T-cell (primary cell): Measurements from ENCODE around the gene HSPA2. TPM values are rescaled to one million over a fixed set of nuclear protein-coding genes. Genes with fewer than 3 reads are reported as not detected.

Experiments used
- ATAC-seq, 4 experiments: fragments of 200-7000 bp in 3 of 4; fragments of 150-1000 bp in 1 of 4; cut with Tn5 transposase; replicated peaks in 1 of 4; 1 replicate in 3 of 4; 2 replicates in 1 of 4; pipeline ENCODE4 v1.10.0; 2021; ENCODE audit warnings: moderate library complexity in 3 of 4, mild to moderate bottlenecking in 2 of 4, moderate number of reproducible peaks in 1 of 4
- CTCF ChIA-PET, 2 donors: fragments of 300-600 bp; sonication (Branson Sonifier 250); formaldehyde crosslinking; loops; one replicate each; lab custom pipeline; 2022; ENCODE audit warnings: antibody characterized with exemption in 2 of 2; lab: Charles Lee
- POLR2A ChIA-PET, 2 donors: fragments of 300-600 bp; sonication (Branson Sonifier 250); formaldehyde crosslinking; loops; one replicate each; lab custom pipeline; 2022; ENCODE audit warnings: antibody characterized with exemption in 2 of 2; lab: Charles Lee
- DNase-seq, 35 experiments: peaks; one replicate each; pipeline versions ENCODE4 v3.0.0 to v3.0.0-alpha.2; 2013 to 2023
- H3K27ac ChIP-seq: one replicate; pipeline ENCODE4 v1.5.1; 2013; ENCODE audit warnings: low read length
- H3K27me3 ChIP-seq, 2 experiments: replicated peaks in 1 of 2; 1 replicate in 1 of 2; 2 replicates in 1 of 2; pipeline versions ENCODE4 v1.6.1 to v1.7.0; 2013; ENCODE audit warnings: low read length in 1 of 2, mixed read lengths in 1 of 2; ENCODE audit not compliant: control insufficient read depth in 2 of 2, insufficient read depth in 2 of 2; ENCODE audit errors: extremely low read depth in 1 of 2
- H3K36me3 ChIP-seq, 2 donors: 1 replicate in 1 of 2; 2 replicates in 1 of 2; pipeline versions ENCODE4 v1.6.1 to v1.7.0; 2013; ENCODE audit warnings: low read length in 1 of 2; ENCODE audit not compliant: control insufficient read depth in 2 of 2, insufficient read depth in 1 of 2; ENCODE audit errors: extremely low read depth in 1 of 2
- H3K4me1 ChIP-seq, 2 experiments: 1 replicate in 1 of 2; 2 replicates in 1 of 2; pipeline versions ENCODE4 v1.6.1 to v1.7.0; 2013; ENCODE audit warnings: low read length in 2 of 2, mixed read lengths in 1 of 2; ENCODE audit not compliant: insufficient read depth in 2 of 2, control insufficient read depth in 1 of 2; ENCODE audit errors: extremely low read depth in 1 of 2
- H3K4me3 ChIP-seq, 2 donors: 1 replicate in 1 of 2; 2 replicates in 1 of 2; pipeline versions ENCODE4 v1.5.1 to v1.7.0; 2013; ENCODE audit warnings: mild to moderate bottlenecking in 2 of 2, low read length in 1 of 2, moderate library complexity in 1 of 2; ENCODE audit not compliant: control insufficient read depth in 1 of 2; ENCODE audit errors: extremely low read depth in 1 of 2
- H3K9me3 ChIP-seq: 2 replicates; pipeline ENCODE4 v1.7.0; 2013
- H3K27ac Mint-ChIP-seq, 2 donors: one replicate each; pipeline ENCODE4 v1.8.0; 2020 to 2021; ENCODE audit warnings: mild to moderate bottlenecking in 2 of 2, mixed read lengths in 2 of 2
- H3K27me3 Mint-ChIP-seq, 2 donors: one replicate each; pipeline ENCODE4 v1.8.0; 2021 to 2022; ENCODE audit warnings: mixed read lengths in 2 of 2
- H3K36me3 Mint-ChIP-seq: one replicate; pipeline ENCODE4 v1.8.0; 2021; ENCODE audit warnings: mixed read lengths
- H3K4me1 Mint-ChIP-seq, 3 donors: one replicate each; pipeline ENCODE4 v1.8.0; 2020 to 2022; ENCODE audit warnings: mixed read lengths in 3 of 3, mild to moderate bottlenecking in 1 of 3
- H3K4me3 Mint-ChIP-seq, 3 donors: one replicate each; pipeline ENCODE4 v1.8.0; 2020 to 2022; ENCODE audit warnings: mild to moderate bottlenecking in 3 of 3, mixed read lengths in 3 of 3, moderate library complexity in 3 of 3
- H3K9me3 Mint-ChIP-seq, 3 donors: one replicate each; pipeline ENCODE4 v1.8.0; 2020 to 2022; ENCODE audit warnings: mixed read lengths in 3 of 3
- WGBS: methylation state at CpG from one replicate; pipeline ENCODE4 v1.1.5; 2013; ENCODE audit warnings: missing lambda C conversion rate; ENCODE audit not compliant: insufficient coverage; 5-methylcytosine and 5-hydroxymethylcytosine counted together
- total RNA-seq, 35 experiments: library from RNA in 6 of 35; stranded (reverse) in 6 of 35; fragments of 120-200 nt in 1 of 35; gene quantifications; one replicate each; pipeline versions ENCODE4 v1.2.1 to v1.2.4 and lab custom pipeline; 2013 to 2026

HSPA2 gene
- total RNA-seq (1 to 10 TPM; 1.2 to 2.7 (median 2.1) TPM), total RNA-seq (lab: John Stamatoyannopoulos, UW) (1.4 to 18.6 (median 3.3) reads per million in 29 experiments)
- 0.94 TPM for total RNA-seq (2013)

GRCh38 chr14:64540208-64541202, at the start of gene HSPA2:
HSPA2 (plus strand) TSS chr14:64540741; CDS start chr14:64540850, 109 bp downstream.
- Mint-ChIP-seq H3K27ac (peak within 1 kb of the TSS; percentile 83 to 89), H3K9me3 (no peaks in the 10 kb centered on the region), H3K36me3 (peaks cover 4% of the 10 kb centered on the region), H3K4me3 (peak within 1 kb of the TSS; percentile 96 to 98 (median 97)), H3K4me1 (peaks cover 29 to 44% (median 35%) of the 10 kb centered on the region in 3 donors), H3K27me3 (peaks cover 0 to 8% of the 10 kb centered on the region in 2 donors)
- ATAC-seq (peak; percentile 87 to 92 (median 90)), DNase-seq (peak; percentile 83 to 97 (median 90))
- Histone ChIP-seq H3K27ac (peak within 1 kb of the TSS; percentile 21), H3K4me1 (peaks cover 8 to 41% of the 10 kb centered on the region in 2 experiments), H3K9me3 (no peaks in the 10 kb centered on the region), H3K36me3 (no peaks in the 10 kb centered on the region), H3K4me3 (peak within 1 kb of the TSS; percentile 69 to 71), H3K27me3 (peaks cover 0 to 23% of the 10 kb centered on the region in 2 experiments)
- CTCF ChIA-PET: interaction anchor here (0.5 to 1.6 kb wide), 7 partner anchors 9 to 208 kb away, joined by 3 to 5 read pairs (median 3); no protein-coding TSS in a partner anchor
- WGBS: 8% methylated on average over 66 of the region's 79 CpGs
- POLR2A ChIA-PET: interaction anchor here (0.5 to 0.6 kb wide), 3 partner anchors 38 to 488 kb away, joined by 3 to 8 read pairs (median 4); no protein-coding TSS in a partner anchor

GRCh38 chr14:64491637-64492036, 48.9 kb upstream of the HSPA2 start:
- peaks cover 20% of the 10 kb centered on the region in 2 experiments for H3K4me1 ChIP-seq
- H3K36me3 Mint-ChIP-seq: peaks cover 50% of the 10 kb centered on the region
- H3K27ac ChIP-seq: peak overlapping the region; percentile 3
- no peak overlapping the region for H3K4me3 Mint-ChIP-seq
- ChIA-PET CTCF (interaction anchor here (0.6 to 2.2 kb wide), 4 partner anchors 10 to 23 kb away, joined by 3 to 6 read pairs (median 6); no protein-coding TSS in a partner anchor), POLR2A (no interaction called here)
- peak overlapping the region in 1 of 2 donors; percentile 30 for H3K27ac Mint-ChIP-seq
- no peaks in the 10 kb centered on the region for H3K9me3 Mint-ChIP-seq
- no peak for DNase-seq
- no CpG with 5 or more reads among the region's 2 CpGs for WGBS
- H3K9me3 ChIP-seq: no peaks in the 10 kb centered on the region
- no peak overlapping the region for H3K4me3 ChIP-seq
- H3K36me3 ChIP-seq: peaks cover 11 to 54% of the 10 kb centered on the region in 2 donors
- no peak for ATAC-seq
- H3K4me1 Mint-ChIP-seq: peaks cover 64 to 68% (median 66%) of the 10 kb centered on the region in 3 donors
- H3K27me3 ChIP-seq: no peaks in the 10 kb centered on the region
- H3K27me3 Mint-ChIP-seq: no peaks in the 10 kb centered on the region

- peaks cover 25 to 32% of the 10 kb centered on the region in 2 experiments for H3K4me1 ChIP-seq
- no CpG with 5 or more reads among the region's 3 CpGs for WGBS
- peak overlapping the region; percentile 46 to 55 for H3K27ac Mint-ChIP-seq
- peak overlapping the region in 1 of 3 donors; percentile 1 for H3K4me3 Mint-ChIP-seq
- DNase-seq (no peak), ATAC-seq (no peak)
- H3K27ac ChIP-seq: no peak overlapping the region
- peaks cover 43% of the 10 kb centered on the region for H3K36me3 Mint-ChIP-seq
- ChIA-PET CTCF (interaction anchor here in 1 of 2 donors (0.6 to 2.0 kb wide), 5 partner anchors 8 to 736 kb away, joined by 3 to 8 read pairs (median 4); no protein-coding TSS in a partner anchor), POLR2A (interaction anchor here (0.5 to 1.3 kb wide), 5 partner anchors 14 to 1030 kb away, joined by 3 to 4 read pairs (median 4); no protein-coding TSS in a partner anchor)
- no peaks in the 10 kb centered on the region for H3K9me3 Mint-ChIP-seq
- H3K4me3 ChIP-seq: no peak overlapping the region
- peaks cover 72 to 73% (median 73%) of the 10 kb centered on the region in 3 donors for H3K4me1 Mint-ChIP-seq
- H3K27me3 ChIP-seq: no peaks in the 10 kb centered on the region
- H3K36me3 ChIP-seq: peaks cover 3 to 43% of the 10 kb centered on the region in 2 donors
- no peaks in the 10 kb centered on the region for H3K9me3 ChIP-seq
- H3K27me3 Mint-ChIP-seq: no peaks in the 10 kb centered on the region
These were observed 47.1 kb upstream of the HSPA2 start for GRCh38 chr14:64493455-64493854.

GRCh38 chr14:64495252-64495651, 45.3 kb upstream of the HSPA2 start:
- peak overlapping the region in 1 of 3 donors; percentile 22 for H3K4me3 Mint-ChIP-seq
- POLR2A ChIA-PET: interaction anchor here in 1 of 2 donors (0.6 kb wide), 1 partner anchor 23 kb away, joined by 3 read pairs; no protein-coding TSS in a partner anchor

GRCh38 chr14:64496764-64497163, 43.8 kb upstream of the HSPA2 start:
- no peaks in the 10 kb centered on the region for H3K27me3 Mint-ChIP-seq
- Histone ChIP-seq H3K27me3 (no peaks in the 10 kb centered on the region), H3K36me3 (peaks cover 3 to 26% of the 10 kb centered on the region in 2 donors), H3K4me1 (peaks cover 36 to 51% of the 10 kb centered on the region in 2 experiments), H3K4me3 (no peak overlapping the region), H3K9me3 (no peaks in the 10 kb centered on the region), H3K27ac (peak overlapping the region; percentile 24)
- ATAC-seq (peak in 2 of 4 experiments; percentile 30 to 42), DNase-seq (no peak)
- no peaks in the 10 kb centered on the region for H3K9me3 Mint-ChIP-seq
- ChIA-PET POLR2A (interaction anchor here (0.6 to 1.6 kb wide), 4 partner anchors 10 to 109 kb away, joined by 3 to 5 read pairs (median 3); no protein-coding TSS in a partner anchor), CTCF (interaction anchor here (0.7 to 2.1 kb wide), 9 partner anchors 9 to 66 kb away, joined by 3 to 18 read pairs (median 4); no protein-coding TSS in a partner anchor)
- peaks cover 81 to 89% (median 81%) of the 10 kb centered on the region in 3 donors for H3K4me1 Mint-ChIP-seq
- H3K4me3 Mint-ChIP-seq: peak overlapping the region; percentile 11 to 53 (median 13)
- peak overlapping the region; percentile 72 to 79 for H3K27ac Mint-ChIP-seq
- peaks cover 32% of the 10 kb centered on the region for H3K36me3 Mint-ChIP-seq

More at GRCh38 chr14:64495252-64495651, 45.3 kb upstream of the HSPA2 start:
- no peaks in the 10 kb centered on the region for H3K27me3 ChIP-seq
- Mint-ChIP-seq H3K9me3 (no peaks in the 10 kb centered on the region), H3K4me1 (peaks cover 84 to 86% (median 86%) of the 10 kb centered on the region in 3 donors), H3K27me3 (no peaks in the 10 kb centered on the region), H3K27ac (peak overlapping the region in 1 of 2 donors; percentile 40), H3K36me3 (peaks cover 46% of the 10 kb centered on the region)
- ATAC-seq (no peak), DNase-seq (no peak)
- peaks cover 34 to 44% of the 10 kb centered on the region in 2 experiments for H3K4me1 ChIP-seq
- CTCF ChIA-PET: interaction anchor here in 1 of 2 donors (0.8 to 1.9 kb wide), 4 partner anchors 10 to 151 kb away, joined by 3 to 4 read pairs (median 4); no protein-coding TSS in a partner anchor
- no peak overlapping the region for H3K4me3 ChIP-seq
- H3K27ac ChIP-seq: no peak overlapping the region
- H3K36me3 ChIP-seq: peaks cover 3 to 35% of the 10 kb centered on the region in 2 donors
- no peaks in the 10 kb centered on the region for H3K9me3 ChIP-seq
